Astrocyte (in vitro differentiated cells and primary cell): ENCODE results near the gene CEP104. TPM values are rescaled to one million over a fixed set of nuclear protein-coding genes. Genes with fewer than 3 reads are reported as not detected.

Experiments
- DNase-seq: peaks from one replicate; pipeline ENCODE4 v3.0.0-alpha.2; 2010; ENCODE audit warnings: low read depth
- FAIRE-seq: peaks from 2 replicates; lab custom pipeline; 2011; peaks lifted over from hg19 to GRCh38; lab: Jason Lieb, UNC
- H2AFZ ChIP-seq: 2 replicates; pipeline ENCODE4 v1.6.0; 2012; ENCODE audit warnings: low read depth, low read length, inconsistent platforms
- H3K27ac ChIP-seq: 2 replicates; pipeline ENCODE4 v1.5.1; 2011; ENCODE audit warnings: low read depth, low read length, inconsistent platforms
- H3K27me3 ChIP-seq: 2 replicates; pipeline ENCODE4 v1.6.0; 2011; ENCODE audit warnings: low read length, inconsistent platforms; ENCODE audit not compliant: insufficient read depth
- H3K36me3 ChIP-seq: 2 replicates; pipeline ENCODE4 v1.5.1; 2011; ENCODE audit warnings: low read length, inconsistent platforms; ENCODE audit not compliant: insufficient read depth
- H3K4me1 ChIP-seq: 2 replicates; pipeline ENCODE4 v1.5.1; 2011; ENCODE audit warnings: low read length, inconsistent platforms; ENCODE audit not compliant: insufficient read depth
- H3K4me2 ChIP-seq: 2 replicates; pipeline ENCODE4 v1.6.0; 2012; ENCODE audit warnings: low read length, inconsistent platforms
- H3K4me3 ChIP-seq: 2 replicates; pipeline ENCODE4 v1.5.1; 2011; ENCODE audit warnings: low read depth, mild to moderate bottlenecking, low read length, inconsistent platforms; ENCODE audit not compliant: insufficient read depth
- H3K79me2 ChIP-seq: 2 replicates; pipeline ENCODE4 v1.6.0; 2012; ENCODE audit warnings: mild to moderate bottlenecking, low read length, inconsistent platforms; ENCODE audit not compliant: insufficient read depth
- H3K9ac ChIP-seq: 2 replicates; pipeline ENCODE4 v1.6.0; 2012; ENCODE audit warnings: mild to moderate bottlenecking, low read length, inconsistent platforms
- H3K9me3 ChIP-seq: 2 replicates; pipeline ENCODE4 v1.5.1; 2012; ENCODE audit warnings: low read depth, mild to moderate bottlenecking, low read length, inconsistent platforms; ENCODE audit not compliant: insufficient read depth
- H4K20me1 ChIP-seq: 2 replicates; pipeline ENCODE4 v1.6.0; 2012; ENCODE audit warnings: low read length, inconsistent platforms; ENCODE audit not compliant: insufficient read depth
- H3K27ac Mint-ChIP-seq: one replicate; pipeline ENCODE4 v1.8.0; 2021; ENCODE audit warnings: mild to moderate bottlenecking, mixed read lengths; ENCODE audit not compliant: unreplicated experiment
- H3K27me3 Mint-ChIP-seq: one replicate; pipeline ENCODE4 v1.8.0; 2021; ENCODE audit warnings: low read depth, mixed read lengths; ENCODE audit not compliant: unreplicated experiment
- H3K36me3 Mint-ChIP-seq: one replicate; pipeline ENCODE4 v1.8.0; 2021; ENCODE audit warnings: low read depth, mixed read lengths; ENCODE audit not compliant: unreplicated experiment
- H3K4me1 Mint-ChIP-seq: one replicate; pipeline ENCODE4 v1.8.0; 2021; ENCODE audit warnings: low read depth, mixed read lengths; ENCODE audit not compliant: unreplicated experiment
- H3K4me3 Mint-ChIP-seq: one replicate; pipeline ENCODE4 v1.8.0; 2021; ENCODE audit warnings: mild to moderate bottlenecking, moderate library complexity, mixed read lengths; ENCODE audit not compliant: unreplicated experiment
- H3K9me3 Mint-ChIP-seq: one replicate; pipeline ENCODE4 v1.8.0; 2021; ENCODE audit warnings: mild to moderate bottlenecking, mixed read lengths; ENCODE audit not compliant: unreplicated experiment
- CTCF ChIP-seq: IDR thresholded peaks from 2 replicates; pipeline ENCODE4 v1.5.1; 2011; ENCODE audit warnings: low read depth, mild to moderate bottlenecking, inconsistent platforms, low read length, moderate library complexity; ENCODE audit not compliant: insufficient read depth
- EZH2 ChIP-seq: IDR thresholded peaks from 2 replicates; pipeline ENCODE4 v1.6.1; 2012; ENCODE audit warnings: mild to moderate bottlenecking, low read length, inconsistent platforms; ENCODE audit not compliant: insufficient read depth
- total RNA-seq: library from RNA; stranded (reverse); gene quantifications from 2 replicates; pipeline ENCODE4 v1.2.1, GENCODE V29; 2021

CEP104 gene
- total RNA-seq, 1 donor from 2014 or later = 43.6 TPM

GRCh38 chr1:3868464-3869006 is 11.5 kb upstream of the CEP104 start:
- no peak overlapping the region for H3K4me3 ChIP-seq
- no peak overlapping the region for H2AFZ ChIP-seq
- no peak overlapping the region for H3K9ac ChIP-seq
- H3K9me3 ChIP-seq = no peaks in the 10 kb centered on the region
- no peak for FAIRE-seq
- Mint-ChIP-seq H3K36me3 (peaks cover 17% of the 10 kb centered on the region), H3K9me3 (no peaks in the 10 kb centered on the region), H3K27me3 (no peaks in the 10 kb centered on the region), H3K27ac (no peak overlapping the region), H3K4me3 (no peak overlapping the region), H3K4me1 (no peaks in the 10 kb centered on the region)
- no peaks in the 10 kb centered on the region for H3K79me2 ChIP-seq
- no peak for TF ChIP-seq CTCF
- TF ChIP-seq EZH2 = no peak
- H3K27ac ChIP-seq = no peak overlapping the region
- H4K20me1 ChIP-seq = peaks cover 5% of the 10 kb centered on the region
- no peaks in the 10 kb centered on the region for H3K4me1 ChIP-seq
- H3K27me3 ChIP-seq = no peaks in the 10 kb centered on the region
- no peak overlapping the region for H3K4me2 ChIP-seq
- no peak for DNase-seq
- no peaks in the 10 kb centered on the region for H3K36me3 ChIP-seq

- Histone ChIP-seq H3K9ac (no peak overlapping the region), H2AFZ (no peak overlapping the region), H3K36me3 (no peaks in the 10 kb centered on the region), H3K9me3 (no peaks in the 10 kb centered on the region), H3K4me1 (no peaks in the 10 kb centered on the region), H3K4me2 (no peak overlapping the region), H3K27me3 (no peaks in the 10 kb centered on the region), H3K79me2 (no peaks in the 10 kb centered on the region), H3K4me3 (no peak overlapping the region), H4K20me1 (peaks cover 5% of the 10 kb centered on the region), H3K27ac (no peak overlapping the region)
- Mint-ChIP-seq H3K4me3 (no peak overlapping the region), H3K9me3 (no peaks in the 10 kb centered on the region), H3K27ac (no peak overlapping the region), H3K36me3 (peaks cover 11% of the 10 kb centered on the region), H3K4me1 (no peaks in the 10 kb centered on the region), H3K27me3 (no peaks in the 10 kb centered on the region)
- no peak for DNase-seq
- no peak for TF ChIP-seq CTCF
- no peak for TF ChIP-seq EZH2
- FAIRE-seq = no peak
These were observed 8.7 kb upstream of the CEP104 start for GRCh38 chr1:3865606-3866160.

GRCh38 chr1:3864884-3865283 is 7.9 kb upstream of the CEP104 start:
- no peak for TF ChIP-seq EZH2
- no peak for TF ChIP-seq CTCF
- DNase-seq = no peak
- no peaks in the 10 kb centered on the region for H3K9me3 Mint-ChIP-seq

More at GRCh38 chr1:3864884-3865283, 7.9 kb upstream of the CEP104 start:
- no peaks in the 10 kb centered on the region for H3K9me3 ChIP-seq
- no peak overlapping the region for H3K4me3 ChIP-seq
- no peaks in the 10 kb centered on the region for H3K36me3 ChIP-seq
- peaks cover 5% of the 10 kb centered on the region for H4K20me1 ChIP-seq
- H3K9ac ChIP-seq = no peak overlapping the region
- H3K4me3 Mint-ChIP-seq = no peak overlapping the region
- no peak overlapping the region for H3K27ac Mint-ChIP-seq
- H3K36me3 Mint-ChIP-seq = peaks cover 8% of the 10 kb centered on the region
- H3K79me2 ChIP-seq = no peaks in the 10 kb centered on the region
- no peak overlapping the region for H3K27ac ChIP-seq
- H2AFZ ChIP-seq = no peak overlapping the region
- H3K4me1 ChIP-seq = no peaks in the 10 kb centered on the region
- FAIRE-seq = no peak
- H3K27me3 ChIP-seq = no peaks in the 10 kb centered on the region
- no peaks in the 10 kb centered on the region for H3K27me3 Mint-ChIP-seq
- H3K4me2 ChIP-seq = no peak overlapping the region
- H3K4me1 Mint-ChIP-seq = peaks cover under 1% of the 10 kb centered on the region
